ENCODE measurements around the gene TCOF1.
A peak's percentile ranks its signal among the peaks of the same experiment; 100 is the strongest.

TCOF1 gene

DNA sequence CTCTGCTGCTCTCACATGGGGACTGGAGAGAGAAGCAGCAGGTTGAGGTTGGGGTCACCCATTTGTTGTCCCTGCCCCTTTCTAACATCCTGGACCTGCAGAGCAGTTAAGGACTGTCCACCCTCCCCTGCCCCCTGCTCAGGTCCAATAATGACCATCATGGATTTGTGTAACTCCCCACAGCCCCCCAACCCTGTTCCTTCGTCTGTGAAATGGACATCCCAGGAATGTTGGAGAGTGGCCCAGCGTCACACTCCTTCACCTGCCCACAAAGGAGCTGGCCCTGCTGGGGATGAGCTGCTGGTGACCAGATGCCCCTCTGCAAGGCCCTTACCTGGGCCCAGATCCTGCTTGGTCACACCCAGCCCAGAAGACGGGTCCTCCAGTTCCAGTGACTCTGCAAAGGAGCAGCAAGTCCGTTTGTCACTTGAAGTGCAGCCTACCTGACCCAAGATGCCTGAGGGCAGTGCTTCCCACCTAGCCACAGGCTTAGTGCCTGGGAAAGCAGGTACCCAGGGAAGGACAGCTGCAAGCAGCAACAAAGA is 44.8 kb downstream of the TCOF1 start:
- H3K4me3 ChIP-seq (ENCODE audit: low read depth in 1 of 5, low read length in 5 of 5) = no peak overlapping the region
- peaks cover 0 to 25% (median 3%) of the 10 kb centered on the region in 5 donors for H3K4me1 ChIP-seq (ENCODE audit: control insufficient read depth in 5 of 5, insufficient read depth in 5 of 5, low read length in 5 of 5)
- H3K9ac ChIP-seq (ENCODE audit: low read length in 5 of 5) = no peak overlapping the region
- peaks cover 0 to 4% (median 2%) of the 10 kb centered on the region in 5 donors for H3K27me3 ChIP-seq (ENCODE audit: control insufficient read depth in 5 of 5, insufficient read depth in 4 of 5, low read length in 5 of 5)
- peaks cover 2 to 93% (median 83%) of the 10 kb centered on the region in 5 donors for H3K36me3 ChIP-seq (ENCODE audit: control insufficient read depth in 5 of 5, insufficient read depth in 5 of 5, low read length in 5 of 5)
- H3K9me3 ChIP-seq (ENCODE audit: control insufficient read depth in 5 of 5, low read length in 5 of 5) = no peaks in the 10 kb centered on the region
- H3K27ac ChIP-seq (ENCODE audit: low read depth, low read length) = no peak overlapping the region

- H3K27ac ChIP-seq (ENCODE audit: low read depth, low read length) = no peak overlapping the region
- H3K4me3 ChIP-seq (ENCODE audit: low read depth in 1 of 5, low read length in 5 of 5) = no peak overlapping the region
- peaks cover 0 to 30% (median 6%) of the 10 kb centered on the region in 5 donors for H3K4me1 ChIP-seq (ENCODE audit: control insufficient read depth in 5 of 5, insufficient read depth in 5 of 5, low read length in 5 of 5)
- no peaks in the 10 kb centered on the region for H3K9me3 ChIP-seq (ENCODE audit: control insufficient read depth in 5 of 5, low read length in 5 of 5)
- no peak overlapping the region for H3K9ac ChIP-seq (ENCODE audit: low read length in 5 of 5)
- peaks cover 0 to 4% (median 2%) of the 10 kb centered on the region in 5 donors for H3K27me3 ChIP-seq (ENCODE audit: control insufficient read depth in 5 of 5, insufficient read depth in 4 of 5, low read length in 5 of 5)
- peaks cover 2 to 92% (median 78%) of the 10 kb centered on the region in 5 donors for H3K36me3 ChIP-seq (ENCODE audit: control insufficient read depth in 5 of 5, insufficient read depth in 5 of 5, low read length in 5 of 5)
These were observed 45.4 kb downstream of the TCOF1 start for GRCh38 chr5:150402901-150403342.

DNA sequence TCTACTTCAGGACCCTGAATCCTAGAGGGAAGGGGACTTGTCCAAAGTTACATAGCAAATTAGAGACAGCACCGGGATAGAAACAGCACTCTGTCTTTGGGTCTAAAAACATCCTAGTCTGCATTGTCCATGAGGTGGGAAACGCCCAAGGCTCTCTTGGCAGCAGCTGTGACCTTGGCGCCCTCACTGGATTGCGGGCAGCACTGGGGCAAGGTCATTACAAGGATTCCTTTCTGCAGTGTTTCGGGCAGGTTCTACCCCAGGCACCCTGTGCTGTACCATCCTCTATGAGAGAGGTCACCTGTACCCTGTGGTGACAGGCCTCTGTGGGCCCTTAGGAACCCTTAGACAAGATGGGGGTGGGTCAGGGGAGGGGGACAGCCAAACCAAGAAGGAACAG is 46.6 kb downstream of the TCOF1 start:
- Histone ChIP-seq H3K27ac (ENCODE audit: low read depth, low read length) (no peak overlapping the region), H3K4me3 (ENCODE audit: low read depth in 1 of 5, low read length in 5 of 5) (no peak overlapping the region)

GRCh38 chr5:150404535-150404934 is 47.0 kb downstream of the TCOF1 start:
- Histone ChIP-seq H3K9ac (ENCODE audit: low read length in 5 of 5) (no peak overlapping the region), H3K4me1 (ENCODE audit: control insufficient read depth in 5 of 5, insufficient read depth in 5 of 5, low read length in 5 of 5) (peaks cover 0 to 39% (median 11%) of the 10 kb centered on the region in 5 donors), H3K36me3 (ENCODE audit: control insufficient read depth in 5 of 5, insufficient read depth in 5 of 5, low read length in 5 of 5) (peaks cover 2 to 85% (median 71%) of the 10 kb centered on the region in 5 donors), H3K27me3 (ENCODE audit: control insufficient read depth in 5 of 5, insufficient read depth in 4 of 5, low read length in 5 of 5) (peaks cover 0 to 4% (median 2%) of the 10 kb centered on the region in 5 donors), H3K9me3 (ENCODE audit: control insufficient read depth in 5 of 5, low read length in 5 of 5) (no peaks in the 10 kb centered on the region), H3K4me3 (ENCODE audit: low read depth in 1 of 5, low read length in 5 of 5) (no peak overlapping the region), H3K27ac (ENCODE audit: low read depth, low read length) (no peak overlapping the region)

More for the DNA sequence above, 46.6 kb downstream of the TCOF1 start:
- Histone ChIP-seq H3K36me3 (ENCODE audit: control insufficient read depth in 5 of 5, insufficient read depth in 5 of 5, low read length in 5 of 5) (peaks cover 2 to 88% (median 75%) of the 10 kb centered on the region in 5 donors), H3K4me1 (ENCODE audit: control insufficient read depth in 5 of 5, insufficient read depth in 5 of 5, low read length in 5 of 5) (peaks cover 0 to 40% (median 11%) of the 10 kb centered on the region in 5 donors), H3K9ac (ENCODE audit: low read length in 5 of 5) (no peak overlapping the region), H3K27me3 (ENCODE audit: control insufficient read depth in 5 of 5, insufficient read depth in 4 of 5, low read length in 5 of 5) (peaks cover 0 to 4% (median 2%) of the 10 kb centered on the region in 5 donors), H3K9me3 (ENCODE audit: control insufficient read depth in 5 of 5, low read length in 5 of 5) (no peaks in the 10 kb centered on the region)

- Histone ChIP-seq H3K9me3 (ENCODE audit: control insufficient read depth in 5 of 5, low read length in 5 of 5) (no peaks in the 10 kb centered on the region), H3K27ac (ENCODE audit: low read depth, low read length) (no peak overlapping the region), H3K4me3 (ENCODE audit: low read depth in 1 of 5, low read length in 5 of 5) (no peak overlapping the region), H3K4me1 (ENCODE audit: control insufficient read depth in 5 of 5, insufficient read depth in 5 of 5, low read length in 5 of 5) (peaks cover 0 to 41% (median 17%) of the 10 kb centered on the region in 5 donors), H3K27me3 (ENCODE audit: control insufficient read depth in 5 of 5, insufficient read depth in 4 of 5, low read length in 5 of 5) (peaks cover 0 to 4% (median 2%) of the 10 kb centered on the region in 5 donors), H3K9ac (ENCODE audit: low read length in 5 of 5) (no peak overlapping the region), H3K36me3 (ENCODE audit: control insufficient read depth in 5 of 5, insufficient read depth in 5 of 5, low read length in 5 of 5) (peaks cover 2 to 78% (median 65%) of the 10 kb centered on the region in 5 donors)
These were observed 47.7 kb downstream of the TCOF1 start for GRCh38 chr5:150404941-150405816.

- Histone ChIP-seq H3K4me1 (ENCODE audit: control insufficient read depth in 5 of 5, insufficient read depth in 5 of 5, low read length in 5 of 5) (peaks cover 0 to 51% (median 23%) of the 10 kb centered on the region in 5 donors), H3K36me3 (ENCODE audit: control insufficient read depth in 5 of 5, insufficient read depth in 5 of 5, low read length in 5 of 5) (peaks cover 2 to 68% (median 56%) of the 10 kb centered on the region in 5 donors), H3K9ac (ENCODE audit: low read length in 5 of 5) (no peak overlapping the region), H3K4me3 (ENCODE audit: low read depth in 1 of 5, low read length in 5 of 5) (no peak overlapping the region), H3K27me3 (ENCODE audit: control insufficient read depth in 5 of 5, insufficient read depth in 4 of 5, low read length in 5 of 5) (peaks cover 0 to 4% (median 2%) of the 10 kb centered on the region in 5 donors), H3K9me3 (ENCODE audit: control insufficient read depth in 5 of 5, low read length in 5 of 5) (no peaks in the 10 kb centered on the region), H3K27ac (ENCODE audit: low read depth, low read length) (no peak overlapping the region)
These were observed 48.7 kb downstream of the TCOF1 start for GRCh38 chr5:150406103-150406722.

- H3K9me3 ChIP-seq (ENCODE audit: control insufficient read depth in 5 of 5, low read length in 5 of 5) = no peaks in the 10 kb centered on the region
- peaks cover 2 to 63% (median 51%) of the 10 kb centered on the region in 5 donors for H3K36me3 ChIP-seq (ENCODE audit: control insufficient read depth in 5 of 5, insufficient read depth in 5 of 5, low read length in 5 of 5)
- no peak overlapping the region for H3K27ac ChIP-seq (ENCODE audit: low read depth, low read length)
- no peak overlapping the region for H3K9ac ChIP-seq (ENCODE audit: low read length in 5 of 5)
- H3K4me3 ChIP-seq (ENCODE audit: low read depth in 1 of 5, low read length in 5 of 5) = no peak overlapping the region
- peaks cover 0 to 55% (median 23%) of the 10 kb centered on the region in 5 donors for H3K4me1 ChIP-seq (ENCODE audit: control insufficient read depth in 5 of 5, insufficient read depth in 5 of 5, low read length in 5 of 5)
- peaks cover 0 to 4% (median 2%) of the 10 kb centered on the region in 5 donors for H3K27me3 ChIP-seq (ENCODE audit: control insufficient read depth in 5 of 5, insufficient read depth in 4 of 5, low read length in 5 of 5)
These were observed 49.2 kb downstream of the TCOF1 start for GRCh38 chr5:150406723-150407095.

- no peak overlapping the region for H3K4me3 ChIP-seq (ENCODE audit: low read depth in 1 of 5, low read length in 5 of 5)
- no peaks in the 10 kb centered on the region for H3K9me3 ChIP-seq (ENCODE audit: control insufficient read depth in 5 of 5, low read length in 5 of 5)
- H3K36me3 ChIP-seq (ENCODE audit: control insufficient read depth in 5 of 5, insufficient read depth in 5 of 5, low read length in 5 of 5) = peaks cover 2 to 58% (median 46%) of the 10 kb centered on the region in 5 donors
- peaks cover 0 to 4% (median 2%) of the 10 kb centered on the region in 5 donors for H3K27me3 ChIP-seq (ENCODE audit: control insufficient read depth in 5 of 5, insufficient read depth in 4 of 5, low read length in 5 of 5)
- peaks cover 0 to 56% (median 25%) of the 10 kb centered on the region in 5 donors for H3K4me1 ChIP-seq (ENCODE audit: control insufficient read depth in 5 of 5, insufficient read depth in 5 of 5, low read length in 5 of 5)
- H3K27ac ChIP-seq (ENCODE audit: low read depth, low read length) = no peak overlapping the region
- H3K9ac ChIP-seq (ENCODE audit: low read length in 5 of 5) = no peak overlapping the region
These were observed 49.7 kb downstream of the TCOF1 start for GRCh38 chr5:150407096-150407720.

DNA sequence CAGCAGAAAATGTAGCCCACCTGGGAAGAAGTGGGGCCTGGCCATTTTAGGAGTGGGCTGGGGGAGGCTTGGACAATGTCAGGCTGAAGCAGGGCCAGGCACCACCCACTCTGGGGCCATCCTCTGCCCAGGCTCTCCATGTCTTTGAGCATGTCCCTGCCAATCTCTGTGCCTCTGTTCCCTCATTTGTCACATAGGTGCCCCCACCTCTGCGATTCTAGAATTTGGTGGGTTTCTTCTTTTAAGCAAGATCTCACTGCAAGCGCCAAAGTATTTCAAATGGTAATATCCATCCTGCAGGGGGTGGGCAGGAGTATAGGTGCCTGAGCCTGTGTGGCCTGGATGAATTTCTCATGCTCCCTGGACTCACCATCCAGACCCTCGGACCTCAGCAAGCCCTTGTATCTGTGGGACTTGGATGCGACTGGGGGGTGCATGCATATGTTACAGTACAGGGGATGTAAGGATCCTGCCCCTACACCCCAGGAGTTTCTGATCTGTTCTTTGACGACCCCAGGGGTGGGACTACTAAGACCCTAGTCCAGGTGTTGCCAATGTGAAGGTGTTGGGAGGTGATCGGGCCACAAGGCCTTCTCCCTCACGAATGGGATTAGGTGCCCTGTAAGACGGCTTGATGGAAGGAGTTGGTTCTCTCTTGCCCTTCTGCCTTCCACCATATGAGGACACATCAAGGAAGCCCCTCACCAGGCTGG is 50.9 kb downstream of the TCOF1 start:
- Histone ChIP-seq H3K9me3 (ENCODE audit: control insufficient read depth in 5 of 5, low read length in 5 of 5) (no peaks in the 10 kb centered on the region), H3K4me3 (ENCODE audit: low read depth in 1 of 5, low read length in 5 of 5) (peak overlapping the region in 2 of 5 donors; percentile 21 to 36), H3K4me1 (ENCODE audit: control insufficient read depth in 5 of 5, insufficient read depth in 5 of 5, low read length in 5 of 5) (peaks cover 0 to 66% (median 33%) of the 10 kb centered on the region in 5 donors), H3K36me3 (ENCODE audit: control insufficient read depth in 5 of 5, insufficient read depth in 5 of 5, low read length in 5 of 5) (peaks cover 2 to 46% (median 34%) of the 10 kb centered on the region in 5 donors), H3K9ac (ENCODE audit: low read length in 5 of 5) (peak overlapping the region in 2 of 5 donors; percentile 4 to 38), H3K27ac (ENCODE audit: low read depth, low read length) (no peak overlapping the region), H3K27me3 (ENCODE audit: control insufficient read depth in 5 of 5, insufficient read depth in 4 of 5, low read length in 5 of 5) (peaks cover 0 to 4% (median 2%) of the 10 kb centered on the region in 5 donors)
